Heart right ventricle (tissue), 16 donors: ENCODE measurements around the gene LRP1B. TPM values are rescaled to one million over a fixed set of nuclear protein-coding genes. Genes with fewer than 3 reads are reported as not detected.

Source experiments
- ATAC-seq, 8 donors: fragments of 200-7000 bp; cut with Tn5 transposase; one replicate each; pipeline ENCODE4 v1.9.1; 2020; ENCODE audit warnings: mild to moderate bottlenecking in 8 of 8, moderate library complexity in 8 of 8, moderate number of reproducible peaks in 1 of 8
- DNase-seq, 2 donors: peaks; one replicate each; pipeline ENCODE4 v3.0.0-alpha.2; 2020
- H3K27ac ChIP-seq, 10 donors: fragments of 200-600 bp; sonication (generic) in 2 of 10; one replicate each; pipeline versions ENCODE4 v1.5.0 to v1.8.0; 2020 to 2022; ENCODE audit warnings: mild to moderate bottlenecking in 3 of 10
- H3K27me3 ChIP-seq, 7 donors: fragments of 200-600 bp; one replicate each; pipeline ENCODE4 v1.8.0; 2021 to 2022; ENCODE audit warnings: mild to moderate bottlenecking in 2 of 7
- H3K36me3 ChIP-seq, 9 donors: fragments of 200-600 bp; sonication (generic) in 1 of 9; one replicate each; pipeline versions ENCODE4 v1.5.0 to v1.8.0; 2020 to 2022; ENCODE audit warnings: mild to moderate bottlenecking in 2 of 9
- H3K4me1 ChIP-seq, 9 donors: fragments of 200-600 bp; sonication (generic) in 1 of 9; one replicate each; pipeline versions ENCODE4 v1.5.0 to v1.8.0; 2020 to 2022; ENCODE audit warnings: mild to moderate bottlenecking in 4 of 9
- H3K4me3 ChIP-seq, 10 donors: fragments of 200-600 bp; sonication (generic) in 2 of 10; one replicate each; pipeline versions ENCODE4 v1.5.0 to v1.8.0; 2020 to 2022; ENCODE audit warnings: mild to moderate bottlenecking in 7 of 10, moderate library complexity in 2 of 10
- H3K9me3 ChIP-seq, 11 donors: fragments of 200-600 bp in 10 of 11; sonication (generic) in 2 of 11; one replicate each; pipeline versions ENCODE4 v1.5.0 to v1.8.0; 2013 to 2022; ENCODE audit warnings: mild to moderate bottlenecking in 2 of 11, control low read depth in 1 of 11, moderate library complexity in 1 of 11
- WGBS, 2 donors: extraction: QIAGEN DNeasy Blood & Tissue Kit; methylation state at CpG; one replicate each; pipeline ENCODE4 v1.1.7; 2013; ENCODE audit warnings: inconsistent platforms in 1 of 2; 5-methylcytosine and 5-hydroxymethylcytosine counted together
- intact Hi-C, 10 donors: fragments of 100-400 bp; cut with DNase I; formaldehyde crosslinking; loops; one replicate each; pipeline versions ENCODE4 v1.11.1 to v1.14.2; 2022
- polyA plus RNA-seq, 2 donors: library from polyadenylated mRNA; stranded (reverse); fragments of 200-250 nt; gene quantifications; one replicate each; pipeline ENCODE4 v1.2.3, GENCODE V29; 2013
- total RNA-seq, 10 donors: library from RNA; stranded (reverse); fragmentation: NEBNext Ultra II Directional in 3 of 10; extraction: Animal tissue kit (Norgen Biotek cat#: 25700) in 3 of 10; gene quantifications; one replicate each; pipeline versions ENCODE4 v1.2.1 to v1.2.4, GENCODE V29; 2021 to 2023
- TF ChIP-seq, protein P1 (sequence below), 9 donors: fragments of 200-600 bp; sonication (generic) in 2 of 9; IDR thresholded peaks; one replicate each; pipeline versions ENCODE4 v1.5.0 to v1.8.0; 2021 to 2022; ENCODE audit warnings: antibody characterized with exemption in 9 of 9, mild to moderate bottlenecking in 5 of 9, moderate library complexity in 1 of 9
- donor health status: Arrhythmogenic right ventricular cardiomyopathy.
- donor health status: ischemic (EF 13 %, LVEDD 7.1; RV severe dilation, severe dysfunction).
- donor health status: healthy with polysubstance abuse.
- donor health status: DM: no; HTN: yes; CAD: no.
- donor health status: DM: no; HTN: no; CAD: no.
- donor health status: ischemic (EF 25% LVEDD 6.9; RV normal size, moderate dysfunction).
- donor health status: ischemic (EF 25% LVEDD 5.7; RV mildly dilated, moderate dysfunction).
- donor health status: healthy.
- donor health status: DM: yes; HTN: yes; CAD: no.
- donor health status: Ischemic cardiomyopathy.
- donor health status: ischemic (EF 35%, LVEDD 5.7; RV mildly dilated, moderate dysfunction).
- donor health status: nonischemic (EF 11% LVEDD 7.7; RV severe dilation, severe dysfunction).
- donor health status: DM: yes; HTN: yes; CAD: no.
- donor health status: PGD.
- donor health status: ischemic (EF 29% LVEDD 5.4; RV normal size, mild dysfunction).
- donor health status: nonischemic (EF 23%, LVEDD 6.1; RV moderate dilation, normal function).

LRP1B gene
- total and polyA plus RNA-seq, 12 donors: 0.02 to 0.27 (median 0.14) TPM; not detected in 1

DNA sequence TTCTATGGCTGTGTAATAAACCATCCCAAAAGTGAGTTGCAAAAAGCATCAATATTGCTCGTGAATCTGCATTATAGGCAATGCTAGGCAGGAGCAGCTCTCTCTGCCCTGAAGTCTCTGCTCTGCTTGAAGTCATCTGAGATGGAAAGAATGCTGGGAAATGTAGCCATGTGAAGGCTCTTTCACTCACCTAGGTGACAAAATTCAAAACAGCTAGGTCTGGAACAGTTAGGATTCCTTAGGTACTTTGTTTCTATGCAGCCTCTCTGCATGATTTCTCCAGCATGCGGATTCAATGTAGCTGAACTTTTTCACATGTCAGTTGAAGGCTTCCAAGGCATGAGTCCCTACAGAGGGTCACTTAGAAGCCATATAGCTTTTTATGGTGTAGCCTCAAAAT, 1383.7 kb downstream of the LRP1B start:
- DNase-seq (no peak), ATAC-seq (no peak)
- Histone ChIP-seq H3K4me3 (no peak overlapping the region), H3K27me3 (no peaks in the 10 kb centered on the region), H3K27ac (no peak overlapping the region), H3K9me3 (no peaks in the 10 kb centered on the region), H3K36me3 (no peaks in the 10 kb centered on the region), H3K4me1 (no peaks in the 10 kb centered on the region)
- 43 to 81% methylated on average over 2 of the region's 2 CpGs for WGBS, 2 donors
- intact Hi-C loops: no loop called here
- TF ChIP-seq, protein P1, sequence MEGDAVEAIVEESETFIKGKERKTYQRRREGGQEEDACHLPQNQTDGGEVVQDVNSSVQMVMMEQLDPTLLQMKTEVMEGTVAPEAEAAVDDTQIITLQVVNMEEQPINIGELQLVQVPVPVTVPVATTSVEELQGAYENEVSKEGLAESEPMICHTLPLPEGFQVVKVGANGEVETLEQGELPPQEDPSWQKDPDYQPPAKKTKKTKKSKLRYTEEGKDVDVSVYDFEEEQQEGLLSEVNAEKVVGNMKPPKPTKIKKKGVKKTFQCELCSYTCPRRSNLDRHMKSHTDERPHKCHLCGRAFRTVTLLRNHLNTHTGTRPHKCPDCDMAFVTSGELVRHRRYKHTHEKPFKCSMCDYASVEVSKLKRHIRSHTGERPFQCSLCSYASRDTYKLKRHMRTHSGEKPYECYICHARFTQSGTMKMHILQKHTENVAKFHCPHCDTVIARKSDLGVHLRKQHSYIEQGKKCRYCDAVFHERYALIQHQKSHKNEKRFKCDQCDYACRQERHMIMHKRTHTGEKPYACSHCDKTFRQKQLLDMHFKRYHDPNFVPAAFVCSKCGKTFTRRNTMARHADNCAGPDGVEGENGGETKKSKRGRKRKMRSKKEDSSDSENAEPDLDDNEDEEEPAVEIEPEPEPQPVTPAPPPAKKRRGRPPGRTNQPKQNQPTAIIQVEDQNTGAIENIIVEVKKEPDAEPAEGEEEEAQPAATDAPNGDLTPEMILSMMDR (IDR thresholded peaks at IDR 0.05): no peak

DNA sequence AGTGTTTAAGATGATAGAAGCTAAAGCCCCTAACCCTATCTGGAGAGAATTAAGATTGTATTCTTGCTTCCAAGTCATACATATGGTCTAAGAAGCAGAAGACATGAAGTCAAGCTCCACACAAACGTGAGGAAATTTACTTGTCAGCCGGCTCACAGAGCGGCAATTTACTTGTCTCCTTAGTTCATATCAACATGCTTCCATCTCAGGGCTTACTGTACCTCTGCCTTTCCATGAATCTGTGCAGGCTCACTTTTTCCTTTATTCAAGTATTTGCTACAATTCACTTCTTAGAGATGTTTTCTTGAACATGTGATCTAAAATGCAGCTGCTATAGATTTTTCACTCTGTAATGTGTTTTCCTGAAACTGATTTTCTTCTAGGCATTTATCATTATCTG, 1386.4 kb downstream of the LRP1B start:
- H3K9me3 ChIP-seq: no peaks in the 10 kb centered on the region
- TF ChIP-seq, protein P1 (IDR thresholded peaks at IDR 0.05): no peak
- intact Hi-C loops: no loop called here
- no peak overlapping the region for H3K27ac ChIP-seq
- no peak for ATAC-seq
- no peaks in the 10 kb centered on the region for H3K4me1 ChIP-seq
- DNase-seq: no peak
- 76 to 89% methylated on average over 3 of the region's 3 CpGs for WGBS, 2 donors
- no peak overlapping the region for H3K4me3 ChIP-seq
- H3K27me3 ChIP-seq: no peaks in the 10 kb centered on the region
- H3K36me3 ChIP-seq: no peaks in the 10 kb centered on the region

DNA sequence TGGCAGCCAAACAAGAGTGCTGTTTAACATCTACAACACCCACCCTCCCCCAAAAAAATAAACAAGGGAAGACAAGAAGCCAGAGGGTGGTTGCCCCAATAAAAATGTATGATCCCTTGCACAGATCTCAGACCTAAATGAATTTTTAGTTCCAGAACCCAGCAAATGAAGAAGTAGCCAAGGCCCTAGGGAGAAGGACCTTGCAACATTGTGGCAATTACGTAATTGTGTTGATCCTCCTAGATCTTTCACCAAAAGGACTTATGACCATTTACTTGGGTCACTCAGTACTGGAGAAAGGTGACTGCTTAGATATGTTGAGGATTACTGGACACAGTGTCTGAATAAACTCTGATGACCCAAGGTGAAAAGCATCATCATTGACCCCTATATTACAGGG, 1393.8 kb downstream of the LRP1B start:
- no peak overlapping the region for H3K27ac ChIP-seq

DNA sequence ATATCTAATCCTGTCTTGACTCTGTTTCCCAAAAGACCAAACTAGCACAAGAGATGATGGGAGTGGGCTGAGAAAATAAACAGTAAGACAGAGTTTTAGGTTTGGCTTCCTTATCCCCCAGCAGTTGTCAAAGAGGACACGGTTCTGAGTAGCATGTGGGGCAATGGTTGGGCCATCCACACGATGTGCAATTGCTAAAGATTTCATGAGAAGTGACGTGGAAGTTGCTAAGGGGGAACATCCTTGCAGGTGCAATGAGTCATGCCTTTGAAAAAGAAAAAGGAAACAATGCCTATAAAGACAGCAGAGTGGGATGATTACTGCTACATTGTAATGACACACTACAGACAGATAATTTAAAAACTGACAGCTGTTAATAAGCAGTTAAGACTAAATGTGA, 1395.8 kb downstream of the LRP1B start:
- Histone ChIP-seq H3K27ac (no peak overlapping the region), H3K4me1 (no peaks in the 10 kb centered on the region), H3K9me3 (peaks cover 0 to 14% (median 0%) of the 10 kb centered on the region in 11 donors), H3K4me3 (no peak overlapping the region), H3K36me3 (no peaks in the 10 kb centered on the region), H3K27me3 (no peaks in the 10 kb centered on the region)
- DNase-seq (no peak), ATAC-seq (no peak)
- TF ChIP-seq, protein P1 (IDR thresholded peaks at IDR 0.05): no peak
- WGBS, 2 donors: 53 to 75% methylated on average over 3 of the region's 3 CpGs
- intact Hi-C loops: no loop called here

More for the DNA sequence above, 1393.8 kb downstream of the LRP1B start:
- ATAC-seq (no peak), DNase-seq (no peak)
- H3K4me1 ChIP-seq: no peaks in the 10 kb centered on the region
- H3K27me3 ChIP-seq: no peaks in the 10 kb centered on the region
- no peaks in the 10 kb centered on the region for H3K36me3 ChIP-seq
- peaks cover 0 to 14% (median 0%) of the 10 kb centered on the region in 11 donors for H3K9me3 ChIP-seq
- intact Hi-C loops: no loop called here
- TF ChIP-seq, protein P1 (IDR thresholded peaks at IDR 0.05): no peak
- H3K4me3 ChIP-seq: no peak overlapping the region
- WGBS, 2 donors: 72% methylated on average over 1 of the region's 1 CpG
